ENCODE measurements around the gene CEP95. TPM values are rescaled to one million over a fixed set of nuclear protein-coding genes. Genes with fewer than 3 reads are reported as not detected.

The CEP95 gene
- total and polyA plus RNA-seq, 2 of the 13 experiments (the other 11 are each of a cell fraction or from before 2014, with no cell fraction given) = 65.9 to 68.8 TPM

DNA sequence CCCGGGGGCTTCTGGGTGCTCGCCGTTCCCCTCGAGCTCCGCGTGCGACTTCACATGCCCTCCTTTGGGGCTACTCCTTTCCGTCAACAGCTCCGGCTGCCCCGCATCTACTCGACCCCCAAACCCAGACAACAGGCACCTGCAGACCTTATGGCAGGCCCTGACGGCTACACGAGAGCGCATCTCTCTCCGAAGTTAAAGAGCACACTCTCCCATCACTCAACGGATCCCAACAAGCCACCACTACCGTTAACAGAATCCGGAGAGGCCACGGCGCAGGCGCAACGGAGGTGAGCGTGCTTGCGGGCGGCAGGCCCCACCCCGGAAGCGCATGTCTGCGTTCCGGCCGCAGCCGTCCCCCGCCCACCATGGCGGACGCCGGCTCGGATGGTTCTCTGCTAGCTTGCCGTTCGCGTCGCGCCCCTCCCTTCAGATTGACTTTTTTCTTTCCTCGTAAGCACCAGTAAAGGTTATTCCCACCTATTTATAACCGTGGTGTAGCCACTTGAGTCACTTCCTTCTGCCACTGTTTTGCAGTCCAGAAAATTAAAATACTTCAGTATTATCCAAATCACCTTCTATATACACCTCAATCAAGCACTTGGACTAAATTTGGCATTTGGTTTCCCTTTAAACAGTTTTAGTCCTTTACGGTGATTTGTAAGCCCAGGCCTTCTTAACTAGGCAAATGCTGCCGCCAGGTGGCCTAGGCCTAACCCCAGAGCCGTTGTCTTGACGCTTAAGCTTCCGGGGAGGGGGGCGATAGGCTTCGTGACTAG lies 9.8 kb upstream of the CEP95 start, which contains the start of gene POLG2 (continued):
- TF ChIP-seq, protein P1, sequence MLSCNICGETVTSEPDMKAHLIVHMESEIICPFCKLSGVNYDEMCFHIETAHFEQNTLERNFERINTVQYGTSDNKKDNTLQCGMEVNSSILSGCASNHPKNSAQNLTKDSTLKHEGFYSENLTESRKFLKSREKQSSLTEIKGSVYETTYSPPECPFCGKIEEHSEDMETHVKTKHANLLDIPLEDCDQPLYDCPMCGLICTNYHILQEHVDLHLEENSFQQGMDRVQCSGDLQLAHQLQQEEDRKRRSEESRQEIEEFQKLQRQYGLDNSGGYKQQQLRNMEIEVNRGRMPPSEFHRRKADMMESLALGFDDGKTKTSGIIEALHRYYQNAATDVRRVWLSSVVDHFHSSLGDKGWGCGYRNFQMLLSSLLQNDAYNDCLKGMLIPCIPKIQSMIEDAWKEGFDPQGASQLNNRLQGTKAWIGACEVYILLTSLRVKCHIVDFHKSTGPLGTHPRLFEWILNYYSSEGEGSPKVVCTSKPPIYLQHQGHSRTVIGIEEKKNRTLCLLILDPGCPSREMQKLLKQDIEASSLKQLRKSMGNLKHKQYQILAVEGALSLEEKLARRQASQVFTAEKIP (CRISPR knock-in tag; IDR thresholded peaks at IDR 0.05; ENCODE audit: borderline replicate concordance) = no peak
- TF ChIP-seq ZNF790 (CRISPR knock-in tag; IDR thresholded peaks at IDR 0.05; ENCODE audit: borderline replicate concordance) (peak; percentile 92; the same call in 1 of the 2 replicates), ZNF44 (CRISPR knock-in tag; IDR thresholded peaks at IDR 0.05) (no peak; the same call in 1 of the 2 replicates), BCL6 (CRISPR knock-in tag; IDR thresholded peaks at IDR 0.05) (no peak), HNRNPK (IDR thresholded peaks at IDR 0.05; ENCODE audit: low read depth, low read length, poor library complexity, severe bottlenecking) (peak; percentile 41), DMAP1 (CRISPR knock-in tag; IDR thresholded peaks at IDR 0.05) (peak; percentile 88; the same call in 1 of the 2 replicates), SMC3 (IDR thresholded peaks at IDR 0.05; ENCODE audit: low read length) (peak; percentile 39; the same call in 1 of the 2 replicates), ZNF496 (CRISPR knock-in tag; IDR thresholded peaks at IDR 0.05; ENCODE audit: insufficient replicate concordance) (no peak), ZNF615 (CRISPR knock-in tag; IDR thresholded peaks at IDR 0.05; ENCODE audit: borderline replicate concordance) (peak; percentile 8; the same call in 1 of the 2 replicates), PCBP1 (IDR thresholded peaks at IDR 0.05; ENCODE audit: borderline replicate concordance, low read depth, low read length) (no peak), PTBP1 (IDR thresholded peaks at IDR 0.05; ENCODE audit: low read depth, low read length, poor library complexity, severe bottlenecking) (no peak), PRPF4 (IDR thresholded peaks at IDR 0.05; ENCODE audit: low read depth, low read length, poor library complexity, severe bottlenecking) (no peak), NR0B2 (CRISPR knock-in tag; IDR thresholded peaks at IDR 0.05) (peak; percentile 97)
- TF ChIP-seq, protein P2, sequence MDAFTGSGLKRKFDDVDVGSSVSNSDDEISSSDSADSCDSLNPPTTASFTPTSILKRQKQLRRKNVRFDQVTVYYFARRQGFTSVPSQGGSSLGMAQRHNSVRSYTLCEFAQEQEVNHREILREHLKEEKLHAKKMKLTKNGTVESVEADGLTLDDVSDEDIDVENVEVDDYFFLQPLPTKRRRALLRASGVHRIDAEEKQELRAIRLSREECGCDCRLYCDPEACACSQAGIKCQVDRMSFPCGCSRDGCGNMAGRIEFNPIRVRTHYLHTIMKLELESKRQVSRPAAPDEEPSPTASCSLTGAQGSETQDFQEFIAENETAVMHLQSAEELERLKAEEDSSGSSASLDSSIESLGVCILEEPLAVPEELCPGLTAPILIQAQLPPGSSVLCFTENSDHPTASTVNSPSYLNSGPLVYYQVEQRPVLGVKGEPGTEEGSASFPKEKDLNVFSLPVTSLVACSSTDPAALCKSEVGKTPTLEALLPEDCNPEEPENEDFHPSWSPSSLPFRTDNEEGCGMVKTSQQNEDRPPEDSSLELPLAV (CRISPR knock-in tag; conservative IDR thresholded peaks at IDR 0.05; ENCODE audit: low read depth) = no peak
- TF ChIP-seq, protein P3, sequence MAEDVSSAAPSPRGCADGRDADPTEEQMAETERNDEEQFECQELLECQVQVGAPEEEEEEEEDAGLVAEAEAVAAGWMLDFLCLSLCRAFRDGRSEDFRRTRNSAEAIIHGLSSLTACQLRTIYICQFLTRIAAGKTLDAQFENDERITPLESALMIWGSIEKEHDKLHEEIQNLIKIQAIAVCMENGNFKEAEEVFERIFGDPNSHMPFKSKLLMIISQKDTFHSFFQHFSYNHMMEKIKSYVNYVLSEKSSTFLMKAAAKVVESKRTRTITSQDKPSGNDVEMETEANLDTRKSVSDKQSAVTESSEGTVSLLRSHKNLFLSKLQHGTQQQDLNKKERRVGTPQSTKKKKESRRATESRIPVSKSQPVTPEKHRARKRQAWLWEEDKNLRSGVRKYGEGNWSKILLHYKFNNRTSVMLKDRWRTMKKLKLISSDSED (CRISPR knock-in tag; IDR thresholded peaks at IDR 0.05) = 0 out of 2 replicates have a peak, but pooled peaks have one; percentile 77
- TF ChIP-seq, protein P4, sequence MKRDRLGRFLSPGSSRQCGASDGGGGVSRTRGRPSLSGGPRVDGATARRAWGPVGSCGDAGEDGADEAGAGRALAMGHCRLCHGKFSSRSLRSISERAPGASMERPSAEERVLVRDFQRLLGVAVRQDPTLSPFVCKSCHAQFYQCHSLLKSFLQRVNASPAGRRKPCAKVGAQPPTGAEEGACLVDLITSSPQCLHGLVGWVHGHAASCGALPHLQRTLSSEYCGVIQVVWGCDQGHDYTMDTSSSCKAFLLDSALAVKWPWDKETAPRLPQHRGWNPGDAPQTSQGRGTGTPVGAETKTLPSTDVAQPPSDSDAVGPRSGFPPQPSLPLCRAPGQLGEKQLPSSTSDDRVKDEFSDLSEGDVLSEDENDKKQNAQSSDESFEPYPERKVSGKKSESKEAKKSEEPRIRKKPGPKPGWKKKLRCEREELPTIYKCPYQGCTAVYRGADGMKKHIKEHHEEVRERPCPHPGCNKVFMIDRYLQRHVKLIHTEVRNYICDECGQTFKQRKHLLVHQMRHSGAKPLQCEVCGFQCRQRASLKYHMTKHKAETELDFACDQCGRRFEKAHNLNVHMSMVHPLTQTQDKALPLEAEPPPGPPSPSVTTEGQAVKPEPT (CRISPR knock-in tag; IDR thresholded peaks at IDR 0.05; ENCODE audit: low read depth) = no peak
- TF ChIP-seq, protein P5, sequence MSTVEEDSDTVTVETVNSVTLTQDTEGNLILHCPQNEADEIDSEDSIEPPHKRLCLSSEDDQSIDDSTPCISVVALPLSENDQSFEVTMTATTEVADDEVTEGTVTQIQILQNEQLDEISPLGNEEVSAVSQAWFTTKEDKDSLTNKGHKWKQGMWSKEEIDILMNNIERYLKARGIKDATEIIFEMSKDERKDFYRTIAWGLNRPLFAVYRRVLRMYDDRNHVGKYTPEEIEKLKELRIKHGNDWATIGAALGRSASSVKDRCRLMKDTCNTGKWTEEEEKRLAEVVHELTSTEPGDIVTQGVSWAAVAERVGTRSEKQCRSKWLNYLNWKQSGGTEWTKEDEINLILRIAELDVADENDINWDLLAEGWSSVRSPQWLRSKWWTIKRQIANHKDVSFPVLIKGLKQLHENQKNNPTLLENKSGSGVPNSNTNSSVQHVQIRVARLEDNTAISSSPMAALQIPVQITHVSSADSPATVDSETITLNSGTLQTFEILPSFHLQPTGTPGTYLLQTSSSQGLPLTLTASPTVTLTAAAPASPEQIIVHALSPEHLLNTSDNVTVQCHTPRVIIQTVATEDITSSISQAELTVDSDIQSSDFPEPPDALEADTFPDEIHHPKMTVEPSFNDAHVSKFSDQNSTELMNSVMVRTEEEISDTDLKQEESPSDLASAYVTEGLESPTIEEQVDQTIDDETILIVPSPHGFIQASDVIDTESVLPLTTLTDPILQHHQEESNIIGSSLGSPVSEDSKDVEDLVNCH (CRISPR knock-in tag; IDR thresholded peaks at IDR 0.05) = no peak

Data from HepG2 (cell line).